ENCODE data around the gene ZKSCAN8. TPM values are rescaled to one million over a fixed set of nuclear protein-coding genes. Genes with fewer than 3 reads are reported as not detected.

ZKSCAN8 gene
- polyA plus RNA-seq, 1 of the 3 experiments (the other 2 are of a cell fraction): 4.3 TPM

DNA sequence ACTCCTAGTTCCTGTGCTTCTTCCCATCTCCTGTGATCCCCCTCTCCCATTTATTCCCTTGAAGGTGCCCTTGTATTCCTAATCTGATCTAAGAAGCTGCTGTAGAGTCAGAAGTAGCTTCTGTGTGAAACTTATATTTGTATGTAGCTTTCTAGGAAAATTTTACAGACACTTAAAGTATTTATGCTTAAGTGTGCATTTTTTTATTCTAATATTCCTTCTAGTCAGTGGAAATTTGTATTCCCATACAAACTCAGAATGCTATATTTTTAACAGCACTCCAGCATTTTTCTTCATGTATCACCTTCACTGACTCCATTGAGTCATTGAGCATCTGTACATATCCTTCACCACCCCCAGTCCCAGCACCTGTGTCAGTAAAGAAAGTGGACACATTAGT, 12.7 kb downstream of the ZKSCAN8 start:
- H3K9me2 ChIP-seq: no peaks in the 10 kb centered on the region
- H3K36me3 ChIP-seq (replicated peaks in 1 of 2; ENCODE audit: control insufficient read depth in 1 of 2, insufficient read depth in 2 of 2, low read length in 1 of 2): peaks cover 92 to 97% of the 10 kb centered on the region in 2 experiments
- CTCF ChIA-PET: interaction anchor here (1.5 kb wide), 1 partner anchor 202 kb away, joined by 6 read pairs; no protein-coding TSS in a partner anchor
- no peaks in the 10 kb centered on the region; the same call in 1 of the 2 replicates for H3K9me3 ChIP-seq
- no peak overlapping the region for H3K4me2 ChIP-seq
- POLR2A ChIA-PET: interaction anchor here (1.3 to 1.6 kb wide), 2 partner anchors 13 to 64 kb away, joined by 3 to 5 read pairs; partner anchors contain the start of gene ZKSCAN8
- no peak overlapping the region for H3K27ac ChIP-seq (ENCODE audit: low read depth in 2 of 2, low read length in 1 of 2)
- no peak for DNase-seq
- no peak overlapping the region for H2AFZ ChIP-seq (ENCODE audit: low read depth)
- H3K27me3 ChIP-seq (ENCODE audit: insufficient read depth): no peaks in the 10 kb centered on the region
- no peak overlapping the region for H3K9ac ChIP-seq
- peaks cover 11% of the 10 kb centered on the region for H3F3A ChIP-seq (replicated peaks; ENCODE audit: insufficient read depth)
- no peaks in the 10 kb centered on the region for H4K20me1 ChIP-seq (ENCODE audit: insufficient read depth)
- no peak overlapping the region for H3K4me3 ChIP-seq (ENCODE audit: low read depth in 2 of 2, low read length in 1 of 2)
- no peaks in the 10 kb centered on the region; the same call in 1 of the 2 replicates for H3K79me2 ChIP-seq (ENCODE audit: insufficient read depth)
- H3K4me1 ChIP-seq (ENCODE audit: control insufficient read depth in 1 of 2, insufficient read depth in 2 of 2, low read depth in 1 of 2, low read length in 1 of 2): no peaks in the 10 kb centered on the region
- no peak for TF ChIP-seq ZBTB33 (IDR thresholded peaks at IDR 0.05; ENCODE audit: borderline replicate concordance, low read depth)

GRCh38 chr6:28158318-28158717, 16.6 kb downstream of the ZKSCAN8 start:
- 94% methylated on average over 3 of the region's 3 CpGs for WGBS (ENCODE audit: low lambda C conversion rate)
- TF ChIP-seq GATA2 (CRISPR knock-in tag; IDR thresholded peaks at IDR 0.05) (no peak), USF1 (IDR thresholded peaks at IDR 0.05; ENCODE audit: borderline replicate concordance, low read depth) (no peak), TAF1 (IDR thresholded peaks at IDR 0.05; ENCODE audit: borderline replicate concordance, low read depth, low read length) (no peak), SIN3A (IDR thresholded peaks at IDR 0.05; ENCODE audit: borderline replicate concordance, low read depth, low read length) (no peak), MEF2A (IDR thresholded peaks at IDR 0.05; ENCODE audit: borderline replicate concordance, low read depth) (no peak), GABPA (IDR thresholded peaks at IDR 0.05; ENCODE audit: low read depth) (no peak), TEAD4 (IDR thresholded peaks at IDR 0.05; ENCODE audit: borderline replicate concordance, insufficient read depth) (no peak), RFX5 (IDR thresholded peaks at IDR 0.05; ENCODE audit: low read length) (no peak), ZBTB33 (IDR thresholded peaks at IDR 0.05; ENCODE audit: borderline replicate concordance, low read depth) (no peak), FOSL2 (IDR thresholded peaks at IDR 0.05; ENCODE audit: borderline replicate concordance, low read depth) (no peak), RCOR1 (IDR thresholded peaks at IDR 0.05; ENCODE audit: low read length) (no peak), JUND (IDR thresholded peaks at IDR 0.05) (no peak), FOXJ3 (CRISPR knock-in tag; IDR thresholded peaks at IDR 0.05) (no peak)
- Histone ChIP-seq H4K20me1 (ENCODE audit: insufficient read depth) (no peaks in the 10 kb centered on the region), H3K4me1 (ENCODE audit: control insufficient read depth in 1 of 2, insufficient read depth in 2 of 2, low read depth in 1 of 2, low read length in 1 of 2) (peaks cover 0 to 6% of the 10 kb centered on the region in 2 experiments; a peak in 1 of 4 replicates), H3K4me3 (ENCODE audit: low read depth in 2 of 2, low read length in 1 of 2) (no peak overlapping the region), H3K79me2 (ENCODE audit: insufficient read depth) (no peaks in the 10 kb centered on the region), H3K9ac (no peak overlapping the region), H3K9me2 (no peaks in the 10 kb centered on the region), H3K27me3 (ENCODE audit: insufficient read depth) (no peaks in the 10 kb centered on the region), H3F3A (replicated peaks; ENCODE audit: insufficient read depth) (peaks cover 11% of the 10 kb centered on the region), H3K9me3 (no peaks in the 10 kb centered on the region), H2AFZ (ENCODE audit: low read depth) (no peak overlapping the region), H3K4me2 (no peak overlapping the region), H3K27ac (ENCODE audit: low read depth in 2 of 2, low read length in 1 of 2) (no peak overlapping the region), H3K36me3 (replicated peaks in 1 of 2; ENCODE audit: control insufficient read depth in 1 of 2, insufficient read depth in 2 of 2, low read length in 1 of 2) (peaks cover 53 to 58% of the 10 kb centered on the region in 2 experiments)
- no peak for DNase-seq
- ChIA-PET CTCF (no interaction called here), POLR2A (interaction anchor here (1.6 kb wide), 1 partner anchor 17 kb away, joined by 6 read pairs; the partner anchor contains the start of gene ZKSCAN8)

Measured in SK-N-SH (cell line).